ENCODE measurements around the gene TRABD2B. TPM values are rescaled to one million over a fixed set of nuclear protein-coding genes. Genes with fewer than 3 reads are reported as not detected.

Gene TRABD2B
- total RNA-seq, 1 experiment from 2014 or later = not detected

DNA sequence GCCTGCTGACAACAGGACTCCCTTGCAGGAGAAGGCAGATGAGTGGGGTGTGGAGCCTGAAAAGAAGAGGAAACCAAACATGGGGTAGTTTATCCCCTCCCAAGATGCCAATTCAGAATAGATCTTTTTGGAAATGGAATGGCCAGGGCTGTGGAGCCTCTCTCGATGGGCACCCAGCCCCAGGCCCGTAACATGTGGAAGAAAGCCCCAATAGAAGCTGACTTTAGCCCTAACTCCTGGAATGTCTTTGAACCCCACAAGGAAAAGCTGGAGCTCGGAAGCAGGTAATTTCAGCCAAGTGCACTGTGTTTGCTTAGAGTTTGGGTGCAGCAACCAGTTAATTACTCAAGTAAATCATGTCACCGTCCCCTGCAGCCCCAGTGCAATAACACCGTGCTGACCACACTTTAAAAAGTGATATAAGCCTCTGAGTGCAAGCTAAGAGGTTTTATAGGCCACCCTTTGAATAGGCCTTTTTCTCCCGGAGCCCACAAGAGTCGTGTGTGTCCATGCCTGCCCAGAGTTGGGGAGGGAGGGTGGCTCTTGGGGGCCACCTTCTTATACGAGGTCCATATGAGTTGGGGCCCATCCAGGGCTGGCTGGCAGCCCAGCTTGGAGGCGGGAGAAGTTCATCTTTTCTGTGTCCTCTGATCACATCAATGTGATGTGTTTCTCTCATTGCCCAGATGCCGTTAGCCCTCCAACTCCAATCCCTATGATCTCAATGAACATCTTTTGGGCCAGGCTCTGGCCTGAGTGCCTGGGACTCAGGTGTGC, 153.2 kb downstream of the TRABD2B start:
- intact Hi-C loops (cut with micrococcal nuclease; ENCODE audit: unreplicated experiment) = no loop called here
- POLR2A ChIA-PET (ENCODE audit: low non-redundant PET) = no interaction called here
- TF ChIP-seq EZH2 (IDR thresholded peaks at IDR 0.05; ENCODE audit: borderline replicate concordance, low read depth, low read length, poor library complexity, severe bottlenecking) = no peak
- TF ChIP-seq, protein P1, sequence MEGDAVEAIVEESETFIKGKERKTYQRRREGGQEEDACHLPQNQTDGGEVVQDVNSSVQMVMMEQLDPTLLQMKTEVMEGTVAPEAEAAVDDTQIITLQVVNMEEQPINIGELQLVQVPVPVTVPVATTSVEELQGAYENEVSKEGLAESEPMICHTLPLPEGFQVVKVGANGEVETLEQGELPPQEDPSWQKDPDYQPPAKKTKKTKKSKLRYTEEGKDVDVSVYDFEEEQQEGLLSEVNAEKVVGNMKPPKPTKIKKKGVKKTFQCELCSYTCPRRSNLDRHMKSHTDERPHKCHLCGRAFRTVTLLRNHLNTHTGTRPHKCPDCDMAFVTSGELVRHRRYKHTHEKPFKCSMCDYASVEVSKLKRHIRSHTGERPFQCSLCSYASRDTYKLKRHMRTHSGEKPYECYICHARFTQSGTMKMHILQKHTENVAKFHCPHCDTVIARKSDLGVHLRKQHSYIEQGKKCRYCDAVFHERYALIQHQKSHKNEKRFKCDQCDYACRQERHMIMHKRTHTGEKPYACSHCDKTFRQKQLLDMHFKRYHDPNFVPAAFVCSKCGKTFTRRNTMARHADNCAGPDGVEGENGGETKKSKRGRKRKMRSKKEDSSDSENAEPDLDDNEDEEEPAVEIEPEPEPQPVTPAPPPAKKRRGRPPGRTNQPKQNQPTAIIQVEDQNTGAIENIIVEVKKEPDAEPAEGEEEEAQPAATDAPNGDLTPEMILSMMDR (conservative IDR thresholded peaks at IDR 0.05; ENCODE audit: low read depth, low read length) = no peak

DNA sequence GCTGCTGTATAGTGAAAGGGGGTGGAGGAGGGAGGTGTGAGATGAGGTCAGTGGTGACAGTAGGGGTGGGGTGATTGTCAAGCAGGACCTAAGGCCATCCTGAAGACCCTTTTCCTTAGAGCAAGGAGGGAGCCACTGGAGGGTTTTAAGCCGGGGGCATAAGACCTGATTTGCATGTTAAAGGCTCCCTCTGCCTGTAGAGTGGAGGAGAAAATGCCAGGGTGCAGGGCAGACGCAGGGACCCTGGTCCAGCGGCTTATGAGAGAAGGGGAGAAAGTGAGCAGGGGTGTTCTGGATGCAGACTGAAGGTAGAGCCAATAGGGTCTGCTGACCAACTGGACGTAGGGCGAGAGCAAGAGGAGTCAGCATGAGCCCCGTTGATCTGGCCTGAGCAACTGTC, 154.1 kb downstream of the TRABD2B start:
- intact Hi-C loops (cut with micrococcal nuclease; ENCODE audit: unreplicated experiment) = no loop called here
- POLR2A ChIA-PET (ENCODE audit: low non-redundant PET) = no interaction called here
- Histone ChIP-seq H3K36me3 (ENCODE audit: insufficient read depth, low read length, poor library complexity, severe bottlenecking) (no peaks in the 10 kb centered on the region), H3K4me1 (ENCODE audit: insufficient read depth, low read length, poor library complexity, severe bottlenecking) (no peaks in the 10 kb centered on the region), H3K27ac (ENCODE audit: low read depth, low read length, poor library complexity, severe bottlenecking) (no peak overlapping the region), H3K9me3 (ENCODE audit: low read depth, low read length, poor library complexity, severe bottlenecking) (no peaks in the 10 kb centered on the region), H3K27me3 (replicated peaks; ENCODE audit: insufficient read depth, low read depth, low read length, poor library complexity) (peaks cover 4% of the 10 kb centered on the region), H3K4me3 (ENCODE audit: low read depth, low read length, poor library complexity, severe bottlenecking) (no peak overlapping the region)
- TF ChIP-seq EZH2 (IDR thresholded peaks at IDR 0.05; ENCODE audit: borderline replicate concordance, low read depth, low read length, poor library complexity, severe bottlenecking) = no peak
- TF ChIP-seq, protein P1 (conservative IDR thresholded peaks at IDR 0.05; ENCODE audit: low read depth, low read length) = no peak
- DNase-seq (ENCODE audit: low spot score) = no peak
- BruUV-seq (replicated peaks) = no TSS peak
- CTCF ChIA-PET = no interaction called here

More for the DNA sequence above, 153.2 kb downstream of the TRABD2B start:
- H3K36me3 ChIP-seq (ENCODE audit: insufficient read depth, low read length, poor library complexity, severe bottlenecking) = no peaks in the 10 kb centered on the region
- no peaks in the 10 kb centered on the region for H3K9me3 ChIP-seq (ENCODE audit: low read depth, low read length, poor library complexity, severe bottlenecking)
- BruUV-seq (replicated peaks) = no TSS peak
- H3K4me3 ChIP-seq (ENCODE audit: low read depth, low read length, poor library complexity, severe bottlenecking) = no peak overlapping the region
- no peak overlapping the region for H3K27ac ChIP-seq (ENCODE audit: low read depth, low read length, poor library complexity, severe bottlenecking)
- peaks cover 4% of the 10 kb centered on the region for H3K27me3 ChIP-seq (replicated peaks; ENCODE audit: insufficient read depth, low read depth, low read length, poor library complexity)
- no peaks in the 10 kb centered on the region for H3K4me1 ChIP-seq (ENCODE audit: insufficient read depth, low read length, poor library complexity, severe bottlenecking)
- CTCF ChIA-PET = no interaction called here
- no peak for DNase-seq (ENCODE audit: low spot score)

DNA sequence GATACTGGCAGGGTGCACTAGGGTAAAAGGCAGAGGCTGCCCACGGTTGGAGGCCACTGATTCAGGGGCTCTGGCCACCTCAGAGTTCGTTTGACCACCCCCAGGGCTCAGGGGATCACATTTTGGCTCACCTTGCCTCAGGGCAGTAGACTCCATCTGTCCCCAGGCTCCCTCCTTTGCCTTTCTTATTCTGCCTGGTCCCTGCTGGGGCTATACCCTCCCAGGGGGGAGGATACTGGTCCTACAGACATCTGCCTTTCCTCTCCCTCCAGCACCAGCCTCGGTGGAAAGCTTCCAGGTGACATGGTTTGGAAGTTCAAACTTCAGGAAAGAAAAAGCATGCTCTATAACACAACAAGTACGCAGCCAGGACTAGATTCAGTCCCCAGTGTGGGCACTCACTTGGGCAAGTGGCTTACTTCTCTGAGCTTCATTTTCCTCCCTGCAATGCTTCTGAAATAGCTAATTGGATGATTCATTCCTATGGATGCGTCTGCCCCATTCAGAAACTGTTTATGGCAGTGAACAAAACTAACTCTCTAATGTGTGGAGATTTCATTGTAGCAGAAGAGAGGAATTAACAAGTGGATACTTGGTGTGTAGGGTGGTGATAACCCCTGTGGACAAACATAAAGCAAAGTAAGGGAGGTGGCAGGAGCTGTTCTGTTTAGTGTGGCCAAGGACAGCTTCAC, 154.8 kb downstream of the TRABD2B start:
- ChIA-PET POLR2A (ENCODE audit: low non-redundant PET) (no interaction called here), CTCF (no interaction called here)
- no TSS peak for BruUV-seq (replicated peaks)
- H3K27me3 ChIP-seq (replicated peaks; ENCODE audit: insufficient read depth, low read depth, low read length, poor library complexity) = peaks cover 4% of the 10 kb centered on the region
- no peak for DNase-seq (ENCODE audit: low spot score)
- no peaks in the 10 kb centered on the region for H3K9me3 ChIP-seq (ENCODE audit: low read depth, low read length, poor library complexity, severe bottlenecking)
- H3K27ac ChIP-seq (ENCODE audit: low read depth, low read length, poor library complexity, severe bottlenecking) = no peak overlapping the region
- TF ChIP-seq, protein P1 (conservative IDR thresholded peaks at IDR 0.05; ENCODE audit: low read depth, low read length) = no peak
- TF ChIP-seq EZH2 (IDR thresholded peaks at IDR 0.05; ENCODE audit: borderline replicate concordance, low read depth, low read length, poor library complexity, severe bottlenecking) = no peak
- no peaks in the 10 kb centered on the region for H3K36me3 ChIP-seq (ENCODE audit: insufficient read depth, low read length, poor library complexity, severe bottlenecking)
- no peaks in the 10 kb centered on the region for H3K4me1 ChIP-seq (ENCODE audit: insufficient read depth, low read length, poor library complexity, severe bottlenecking)
- intact Hi-C loops (cut with micrococcal nuclease; ENCODE audit: unreplicated experiment) = no loop called here
- H3K4me3 ChIP-seq (ENCODE audit: low read depth, low read length, poor library complexity, severe bottlenecking) = no peak overlapping the region

Data from A673 (cell line).